ENCODE data around the gene NME5. TPM values are rescaled to one million over a fixed set of nuclear protein-coding genes. Genes with fewer than 3 reads are reported as not detected.

The NME5 gene
- total and polyA plus RNA-seq, 9 of the 15 experiments (the other 6 are each of a cell fraction or from before 2014, with no cell fraction given), result not detected

- no peak overlapping the region for H3K4me3 ChIP-seq
- FAIRE-seq (no peak), DNase-seq (ENCODE audit: extremely low read depth in 1 of 4, low spot score in 3 of 4) (no peak), ATAC-seq (no peak)
- no TSS peak for BruUV-seq (replicated peaks)
- no peaks in the 10 kb centered on the region for H3K36me3 ChIP-seq (ENCODE audit: control insufficient read depth, insufficient read depth, low read length)
- H3K4me1 ChIP-seq (replicated peaks in 1 of 2; ENCODE audit: control insufficient read depth in 2 of 2, insufficient read depth in 2 of 2, low read length in 2 of 2), result no peaks in the 10 kb centered on the region
- CTCF ChIA-PET (ENCODE audit: low intra/inter-chr PET ratio), result no interaction called here
- POLR2A ChIA-PET, result interaction anchor here (0.7 to 1.4 kb wide), 2 partner anchors 8 to 39 kb away, joined by 4 read pairs; partner anchors contain the start of gene KIF20A
- no peaks in the 10 kb centered on the region for H3K79me2 ChIP-seq (ENCODE audit: control insufficient read depth, insufficient read depth, low read length)
- no peak for TF ChIP-seq NFATC3 (IDR thresholded peaks at IDR 0.05)
- TF ChIP-seq MXD1 (CRISPR knock-in tag; IDR thresholded peaks at IDR 0.05; ENCODE audit: borderline replicate concordance, poor library complexity, severe bottlenecking), result no peak
- no peak for TF ChIP-seq NFIX (CRISPR knock-in tag; IDR thresholded peaks at IDR 0.05; ENCODE audit: low read depth)
- peak; percentile 7 for TF ChIP-seq CBX8 (IDR thresholded peaks at IDR 0.05; ENCODE audit: borderline replicate concordance, extremely low read depth, low read depth, low read length, poor library complexity, severe bottlenecking)
- TF ChIP-seq ZNF239 (CRISPR knock-in tag; IDR thresholded peaks at IDR 0.05), result no peak
- TF ChIP-seq STAT6 (CRISPR knock-in tag; IDR thresholded peaks at IDR 0.05), result no peak
- no peak for TF ChIP-seq NBN (IDR thresholded peaks at IDR 0.05; ENCODE audit: low read depth)
- TF ChIP-seq DIDO1 (tag; IDR thresholded peaks at IDR 0.05; ENCODE audit: low read depth), result no peak
- no peak overlapping the region for H3K4me2 ChIP-seq (ENCODE audit: insufficient read depth, low read length)
- H3K27ac ChIP-seq (ENCODE audit: extremely low read depth, low read depth, low read length), result no peak overlapping the region
- no peak overlapping the region for H2AFZ ChIP-seq (ENCODE audit: low read depth, low read length)
- H4K20me1 ChIP-seq (replicated peaks; ENCODE audit: control insufficient read depth, insufficient read depth, low read length), result no peaks in the 10 kb centered on the region
- intact Hi-C loops (cut with micrococcal nuclease) (no loop called here), in situ Hi-C loops (cut with MboI) (no loop called here)
- no peaks in the 10 kb centered on the region for H3K9me3 ChIP-seq (replicated peaks; ENCODE audit: control insufficient read depth, insufficient read depth, low read depth, low read length)
- 0% methylated on average over 4 of the region's 4 CpGs for WGBS (ENCODE audit: insufficient coverage, low coverage, missing lambda C conversion rate)
- no peak overlapping the region for H3K9ac ChIP-seq (ENCODE audit: insufficient read depth in 1 of 2, low read depth in 2 of 2, low read length in 2 of 2)
- H3K9me1 ChIP-seq (ENCODE audit: control insufficient read depth, insufficient read depth, low read length), result no peaks in the 10 kb centered on the region
- peaks cover 18 to 27% of the 10 kb centered on the region in 2 experiments; a peak in 4 of 5 replicates for H3K27me3 ChIP-seq (ENCODE audit: control insufficient read depth in 2 of 2, insufficient read depth in 2 of 2, low read length in 2 of 2)
Measured at GRCh38 chr5:138140268-138140667, 1.0 kb upstream of the NME5 start.
